Measurements from ENCODE around the gene C13orf46.
"Not testable (repeated sequence)": the region's sequence is repeated elsewhere in the genome, so short reads cannot be mapped to it uniquely, and the experiment has no call there.

C13orf46 gene

DNA sequence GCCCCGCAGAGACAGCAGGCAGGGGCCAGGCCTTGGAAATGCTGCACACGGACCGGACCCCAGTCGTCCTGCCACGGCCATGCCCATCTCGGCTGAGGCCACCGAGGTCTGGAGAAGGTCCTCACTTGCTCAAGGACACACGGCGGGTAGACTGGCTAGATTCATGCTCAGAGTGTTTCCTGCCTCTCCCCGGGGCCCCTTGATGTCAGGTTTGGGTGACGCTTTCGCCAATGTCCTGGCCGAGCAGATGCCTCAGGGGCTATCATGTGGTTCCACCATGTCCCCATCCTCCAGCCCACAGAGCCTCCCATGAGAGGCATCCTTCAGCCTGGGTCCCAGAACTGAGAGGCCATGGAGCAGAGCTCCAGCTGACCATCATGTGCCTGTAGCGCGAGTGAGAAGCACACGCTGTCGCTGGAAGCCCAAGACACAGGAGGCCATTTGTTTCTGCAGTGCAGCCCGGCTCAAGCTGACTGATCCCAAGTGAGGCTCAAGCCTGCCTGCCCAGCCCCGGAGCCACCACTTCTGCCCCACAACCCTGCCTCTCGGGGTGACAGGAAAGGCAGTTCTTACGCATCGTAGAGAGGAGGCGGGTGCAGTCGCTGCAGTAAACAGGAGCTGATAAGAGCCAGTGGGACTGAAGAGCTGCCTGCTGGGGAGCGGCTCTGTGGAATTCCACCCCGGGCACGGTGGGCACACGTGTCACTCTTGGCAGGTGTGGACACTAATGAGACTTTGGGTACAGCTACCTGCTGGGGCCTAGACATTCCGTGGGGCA lies 56.1 kb downstream of the C13orf46 start:
- TF ChIP-seq, protein P1, sequence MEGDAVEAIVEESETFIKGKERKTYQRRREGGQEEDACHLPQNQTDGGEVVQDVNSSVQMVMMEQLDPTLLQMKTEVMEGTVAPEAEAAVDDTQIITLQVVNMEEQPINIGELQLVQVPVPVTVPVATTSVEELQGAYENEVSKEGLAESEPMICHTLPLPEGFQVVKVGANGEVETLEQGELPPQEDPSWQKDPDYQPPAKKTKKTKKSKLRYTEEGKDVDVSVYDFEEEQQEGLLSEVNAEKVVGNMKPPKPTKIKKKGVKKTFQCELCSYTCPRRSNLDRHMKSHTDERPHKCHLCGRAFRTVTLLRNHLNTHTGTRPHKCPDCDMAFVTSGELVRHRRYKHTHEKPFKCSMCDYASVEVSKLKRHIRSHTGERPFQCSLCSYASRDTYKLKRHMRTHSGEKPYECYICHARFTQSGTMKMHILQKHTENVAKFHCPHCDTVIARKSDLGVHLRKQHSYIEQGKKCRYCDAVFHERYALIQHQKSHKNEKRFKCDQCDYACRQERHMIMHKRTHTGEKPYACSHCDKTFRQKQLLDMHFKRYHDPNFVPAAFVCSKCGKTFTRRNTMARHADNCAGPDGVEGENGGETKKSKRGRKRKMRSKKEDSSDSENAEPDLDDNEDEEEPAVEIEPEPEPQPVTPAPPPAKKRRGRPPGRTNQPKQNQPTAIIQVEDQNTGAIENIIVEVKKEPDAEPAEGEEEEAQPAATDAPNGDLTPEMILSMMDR (IDR thresholded peaks at IDR 0.05; ENCODE audit: control insufficient read depth, extremely low read depth, insufficient read depth): no peak
- no peak for DNase-seq (ENCODE audit: low read depth)
- no peak overlapping the region for H3K4me3 ChIP-seq (ENCODE audit: low read depth, low read length)

DNA sequence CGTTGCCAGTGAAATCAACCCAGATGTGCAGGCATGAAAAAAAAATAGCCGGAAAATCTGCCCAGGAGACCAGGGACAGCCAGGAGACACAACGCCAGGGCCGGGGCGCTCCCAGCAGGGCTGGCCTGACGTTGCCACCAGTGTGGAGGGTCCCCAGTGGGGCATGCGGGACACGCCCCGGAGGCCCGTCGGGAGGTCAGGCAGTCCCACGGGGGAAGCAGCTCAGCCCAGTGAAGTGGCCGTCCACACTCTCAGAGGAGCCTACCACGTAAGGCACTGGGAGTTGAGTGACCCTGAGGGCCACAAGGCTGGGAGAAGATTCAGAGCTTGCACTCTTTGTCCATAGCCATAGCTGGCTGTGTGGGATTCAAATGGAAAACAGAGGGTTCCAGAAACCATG lies 56.8 kb downstream of the C13orf46 start:
- DNase-seq (ENCODE audit: low read depth): no peak
- no peak overlapping the region for H3K4me3 ChIP-seq (ENCODE audit: low read depth, low read length)
- TF ChIP-seq, protein P1 (IDR thresholded peaks at IDR 0.05; ENCODE audit: control insufficient read depth, extremely low read depth, insufficient read depth): no peak

DNA sequence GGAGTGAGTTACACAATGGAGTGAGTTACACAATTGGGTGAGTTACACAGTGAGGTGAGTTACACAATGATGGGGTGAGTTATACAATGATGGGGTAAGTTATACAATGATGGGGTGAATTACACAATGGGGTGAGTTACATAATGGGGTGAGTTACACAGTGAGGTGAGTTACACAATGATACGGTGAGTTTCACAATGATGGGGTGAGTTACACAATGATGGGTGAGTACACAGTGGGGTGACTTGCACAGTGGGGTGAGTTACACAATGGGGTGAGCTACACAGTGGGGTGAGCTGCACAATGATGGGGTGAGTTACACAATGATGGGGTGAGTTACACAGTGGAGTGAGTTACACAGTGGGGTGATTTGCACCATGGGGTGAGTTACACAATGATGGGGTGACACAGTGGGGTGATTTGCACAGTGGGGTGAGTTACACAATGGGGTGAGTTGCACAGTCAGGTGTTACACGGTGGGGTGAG lies 57.5 kb downstream of the C13orf46 start:
- TF ChIP-seq, protein P1 (IDR thresholded peaks at IDR 0.05; ENCODE audit: control insufficient read depth, extremely low read depth, insufficient read depth): no peak
- DNase-seq (ENCODE audit: low read depth): no peak
- H3K4me3 ChIP-seq (ENCODE audit: low read depth, low read length): no peak overlapping the region

DNA sequence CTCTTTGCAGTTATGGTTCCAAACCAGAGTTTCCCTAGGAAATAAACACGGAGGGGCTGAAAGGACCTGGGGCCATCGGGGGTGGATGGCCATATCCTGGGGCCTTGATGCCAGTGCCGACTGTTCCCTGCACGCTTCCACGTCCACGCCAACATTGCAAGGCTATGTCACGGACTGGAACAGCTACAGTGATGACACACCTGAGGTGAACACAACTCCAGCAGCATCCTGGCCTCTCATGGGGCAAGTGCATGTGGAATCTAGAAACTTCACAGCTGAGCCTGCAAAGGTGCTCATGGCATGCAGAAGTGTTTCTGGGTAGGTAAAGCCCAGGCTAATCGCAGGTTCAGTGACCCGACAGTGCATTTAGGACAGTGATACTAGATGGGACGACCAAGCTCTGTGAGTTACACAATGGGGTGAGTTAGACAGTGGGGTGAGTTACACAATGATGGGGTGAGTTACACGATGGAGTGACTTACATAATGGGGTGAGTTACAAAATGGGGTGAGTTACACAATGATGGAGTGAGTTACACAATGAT lies 58.0 kb downstream of the C13orf46 start:
- TF ChIP-seq, protein P1 (IDR thresholded peaks at IDR 0.05; ENCODE audit: control insufficient read depth, extremely low read depth, insufficient read depth): no peak
- no peak overlapping the region for H3K4me3 ChIP-seq (ENCODE audit: low read depth, low read length)
- DNase-seq (ENCODE audit: low read depth): no peak

DNA sequence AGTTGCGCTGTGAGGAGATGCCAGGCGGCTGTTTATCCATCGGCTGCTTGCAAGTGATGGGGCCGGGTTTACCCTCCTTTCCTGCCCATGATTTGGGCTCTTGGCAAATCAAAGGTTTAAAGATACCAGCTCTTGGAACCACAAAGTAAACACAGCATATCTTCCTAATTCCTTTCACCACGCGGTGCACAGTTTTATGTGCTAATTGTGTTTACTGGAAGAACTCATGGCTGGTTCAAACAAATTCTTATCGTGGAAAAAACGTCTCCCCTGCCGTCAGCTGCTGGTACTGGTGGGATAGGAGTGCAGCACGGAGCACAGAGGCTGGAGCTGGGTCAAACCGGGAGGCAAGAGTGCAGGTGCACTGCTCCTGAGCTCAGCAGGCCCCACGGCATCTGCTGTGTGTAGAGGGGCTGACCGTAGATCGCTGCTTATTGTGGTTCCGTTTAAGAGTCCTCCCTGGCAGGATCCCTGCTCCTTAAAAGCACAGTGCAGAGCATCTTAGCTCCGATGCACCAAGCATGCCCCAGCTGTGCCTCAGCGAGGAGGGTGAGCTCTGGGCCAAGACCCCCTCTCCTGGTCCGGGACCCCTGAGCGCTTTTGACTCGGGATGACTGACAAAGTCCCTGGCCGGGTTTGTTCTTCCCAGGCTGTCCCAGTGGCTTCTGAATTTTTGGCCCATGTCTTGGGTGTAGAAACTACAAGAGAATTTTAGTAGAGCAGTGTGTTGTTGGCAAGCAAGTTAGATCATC lies 58.7 kb downstream of the C13orf46 start:
- TF ChIP-seq, protein P1 (IDR thresholded peaks at IDR 0.05; ENCODE audit: control insufficient read depth, extremely low read depth, insufficient read depth): no peak
- DNase-seq (ENCODE audit: low read depth): no peak
- no peak overlapping the region for H3K4me3 ChIP-seq (ENCODE audit: low read depth, low read length)

DNA sequence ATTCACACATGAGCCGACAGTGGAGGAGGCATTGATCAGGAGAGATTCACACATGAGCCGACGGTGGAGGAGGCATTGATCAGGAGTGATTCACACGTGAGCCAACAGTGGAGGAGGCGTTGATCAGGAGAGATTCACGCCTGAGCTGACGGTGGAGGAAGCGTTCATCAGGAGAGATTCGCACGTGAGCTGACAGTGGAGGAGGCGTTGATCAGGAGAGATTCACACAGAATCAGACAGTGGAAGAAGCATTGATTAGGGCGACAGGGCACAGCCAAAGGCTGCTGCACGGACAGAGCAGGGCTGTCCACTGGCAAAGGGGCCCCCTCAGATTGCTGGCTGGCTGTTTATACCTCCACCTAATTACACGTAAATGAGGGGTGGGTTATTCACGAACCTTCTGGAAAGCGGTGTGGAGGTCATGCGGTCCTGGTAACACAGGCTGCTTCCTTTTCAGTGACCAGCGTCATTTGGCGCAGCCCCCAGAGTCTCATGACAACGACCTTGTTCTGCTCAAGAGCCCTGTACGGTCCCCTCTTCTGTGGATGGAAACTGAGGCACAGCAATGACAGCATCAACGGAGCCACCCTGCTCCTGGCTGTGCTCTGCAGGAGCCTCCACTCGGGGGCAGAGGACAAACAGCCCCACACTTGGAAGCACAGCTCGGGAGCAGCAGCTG lies 59.4 kb downstream of the C13orf46 start:
- H3K4me3 ChIP-seq (ENCODE audit: low read depth, low read length): no peak overlapping the region
- TF ChIP-seq, protein P1 (IDR thresholded peaks at IDR 0.05; ENCODE audit: control insufficient read depth, extremely low read depth, insufficient read depth): no peak
- no peak for DNase-seq (ENCODE audit: low read depth)

DNA sequence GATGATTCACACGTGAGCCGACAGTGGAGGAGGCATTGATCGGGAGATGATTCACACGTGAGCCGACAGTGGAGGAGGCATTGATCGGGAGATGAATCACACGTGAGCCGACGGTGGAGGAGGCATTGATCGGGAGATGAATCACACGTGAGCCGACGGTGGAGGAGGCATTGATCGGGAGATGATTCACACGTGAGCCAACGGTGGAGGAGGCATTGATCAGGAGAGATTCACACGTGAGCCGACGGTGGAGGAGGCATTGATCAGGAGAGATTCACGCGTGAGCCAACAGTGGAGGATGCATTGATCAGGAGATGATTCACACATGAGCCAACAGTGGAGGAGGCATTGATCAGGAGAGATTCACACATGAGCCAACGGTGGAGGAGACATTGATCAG lies 60.0 kb downstream of the C13orf46 start:
- not testable (repeated sequence) for DNase-seq (ENCODE audit: low read depth); H3K4me3 ChIP-seq (ENCODE audit: low read depth, low read length)

DNA sequence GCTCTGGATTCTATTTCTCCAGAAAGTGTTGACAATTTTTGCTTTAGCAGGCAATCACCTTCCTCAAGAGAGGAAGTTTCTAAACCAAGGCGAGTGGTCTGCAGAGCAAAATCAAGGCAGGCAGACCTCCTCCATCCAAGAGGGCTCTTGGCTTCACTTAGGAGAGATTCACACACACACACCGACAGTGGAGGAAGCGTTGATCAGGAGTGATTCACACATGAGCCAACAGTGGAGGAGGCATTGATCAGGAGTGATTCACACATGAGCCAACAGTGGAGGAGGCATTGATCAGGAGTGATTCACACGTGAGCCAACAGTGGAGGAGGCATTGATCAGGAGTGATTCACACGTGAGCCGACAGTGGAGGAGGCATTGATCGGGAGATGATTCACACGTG lies 60.5 kb downstream of the C13orf46 start:
- not testable (repeated sequence) for DNase-seq (ENCODE audit: low read depth)

More for the DNA sequence above, 60.5 kb downstream of the C13orf46 start:
- H3K4me3 ChIP-seq (ENCODE audit: low read depth, low read length): not testable (repeated sequence)

Measured in LNCaP clone FGC (cell line).